ENCODE results near the gene IL32.

Gene IL32

GRCh38 chr16:3113765-3114479 lies 48.5 kb downstream of the IL32 start:
- DNase-seq (ENCODE audit: low read depth in 2 of 2, low spot score in 1 of 2) = no peak

DNA sequence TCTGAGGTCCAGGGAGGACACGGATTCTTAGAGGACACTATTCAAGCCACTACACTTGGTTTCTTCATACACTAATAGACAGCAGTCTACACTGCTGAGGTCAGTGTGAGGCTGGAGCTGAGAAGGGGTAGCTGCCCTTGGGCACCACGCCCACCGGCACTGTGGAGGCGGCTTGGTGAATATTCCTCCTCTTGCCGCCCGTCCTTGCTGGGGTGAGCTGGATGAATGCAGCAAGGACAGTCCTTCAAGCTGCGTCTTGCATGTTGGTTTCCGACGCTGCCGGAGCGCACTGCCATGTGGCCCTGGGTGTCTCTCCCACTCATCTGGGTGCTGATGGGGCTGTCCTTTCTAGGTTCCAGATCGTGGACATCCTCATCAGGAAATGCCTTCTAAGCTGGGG lies 49.6 kb downstream of the IL32 start:
- no peak for DNase-seq (ENCODE audit: low read depth in 2 of 2, low spot score in 1 of 2)

DNA sequence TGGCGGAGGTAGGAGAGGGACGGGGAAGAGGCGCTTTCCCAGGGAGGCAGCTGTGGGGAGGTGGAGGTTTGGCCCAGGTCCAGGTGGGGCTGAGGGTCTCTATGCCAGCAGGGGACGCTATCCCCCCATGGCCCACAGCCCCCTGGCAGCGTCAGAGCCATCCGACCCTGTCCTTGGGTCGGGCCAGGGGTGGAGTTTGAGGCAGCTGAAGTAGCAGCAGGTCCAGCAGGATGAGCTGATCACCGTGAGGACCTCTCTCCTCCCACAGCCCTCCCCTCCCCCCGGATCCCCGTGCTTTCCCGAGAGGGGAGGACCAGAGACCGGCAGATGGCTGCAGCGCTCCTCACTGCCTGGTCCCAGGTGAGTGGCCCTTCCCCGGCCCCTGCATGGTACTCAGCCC lies 50.1 kb downstream of the IL32 start:
- DNase-seq (ENCODE audit: low read depth in 2 of 2, low spot score in 1 of 2) = no peak

DNA sequence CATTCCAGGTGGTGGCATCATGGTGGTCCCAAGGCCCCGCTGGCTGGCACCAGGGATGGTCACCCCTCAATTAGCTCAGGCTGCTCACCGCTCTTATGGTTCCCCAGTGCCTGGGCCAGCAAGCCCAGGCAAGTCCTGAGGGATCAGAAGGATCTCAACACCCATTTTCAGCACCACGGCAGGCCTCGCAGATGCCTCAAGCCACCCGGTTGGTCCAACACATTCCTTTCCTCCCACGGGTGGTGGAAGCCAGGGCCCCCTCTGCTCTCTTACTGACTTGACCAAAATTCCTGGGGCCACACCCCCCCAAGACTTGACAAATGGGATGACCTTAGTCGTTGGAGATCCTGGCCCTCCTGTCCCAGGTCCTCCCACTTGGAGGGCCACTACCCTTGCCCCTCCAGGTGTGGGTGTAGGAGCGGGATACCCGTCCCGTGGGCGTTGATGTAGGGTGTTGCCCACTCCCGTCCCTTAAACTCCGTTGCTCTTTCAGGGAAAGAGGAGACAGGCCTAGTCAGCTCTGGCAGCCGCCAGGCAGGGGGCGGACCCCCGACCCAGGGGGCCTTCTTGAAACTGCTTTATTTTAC lies 52.9 kb downstream of the IL32 start:
- no peak for DNase-seq (ENCODE audit: low read depth in 2 of 2, low spot score in 1 of 2)

DNA sequence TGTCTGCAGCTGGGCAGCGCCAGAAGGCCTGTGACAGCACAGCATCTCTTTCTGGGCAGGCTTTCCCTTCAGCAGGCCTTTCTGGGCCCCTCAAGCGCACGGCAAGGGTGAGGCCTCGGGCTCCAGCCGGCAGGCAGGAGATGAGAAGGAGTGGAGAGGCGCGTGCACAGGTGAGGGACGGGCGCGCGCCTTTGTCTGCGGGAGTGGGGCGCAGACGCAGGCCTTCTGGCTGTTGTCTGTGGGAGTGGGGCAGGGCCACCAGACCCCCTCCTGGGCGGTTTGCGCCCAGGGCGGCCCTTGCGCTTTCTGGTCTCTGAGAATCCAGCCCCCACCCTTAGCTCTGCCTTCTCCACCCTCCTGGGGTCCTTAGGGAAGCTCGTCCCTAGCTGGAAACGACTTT lies 53.4 kb downstream of the IL32 start:
- no peak for DNase-seq (ENCODE audit: low read depth in 2 of 2, low spot score in 1 of 2)
